GM19324 (cell line): ENCODE results near the gene IFITM2.

Experiments
- ATAC-seq: cut with Tn5 transposase; IDR thresholded peaks from one replicate; pipeline ENCODE4 v1.9.1; 2021; ENCODE audit warnings: mild to moderate bottlenecking, moderate library complexity; ENCODE audit not compliant: unreplicated experiment, low FRiP score

IFITM2 gene

GRCh38 chr11:358129-358800 lies 50.6 kb downstream of the IFITM2 start:
- ATAC-seq, result no peak
